Liver (tissue), 3 donors: Measurements from ENCODE around the gene RMND5A.
"Not testable (repeated sequence)": the region's sequence is repeated elsewhere in the genome, so short reads cannot be mapped to it uniquely, and the experiment has no call there.

Experiments
- CTCF ChIP-seq: fragments of 150-350 bp; IDR thresholded peaks from 2 replicates; pipeline ENCODE4 v1.5.1; 2017; ENCODE audit warnings: improper control_type of control experiment, low read depth, low read length; ENCODE audit not compliant: missing input control
- JUND ChIP-seq, 2 donors: IDR thresholded peaks; 2 replicates each; pipeline ENCODE4 v1.6.1; 2016; ENCODE audit warnings: antibody characterized with exemption in 2 of 2
- MAX ChIP-seq: IDR thresholded peaks from 2 replicates; pipeline ENCODE4 v1.6.1; 2016; ENCODE audit warnings: antibody characterized with exemption
- RXRA ChIP-seq, 2 donors: IDR thresholded peaks; 2 replicates each; pipeline ENCODE4 v1.6.1; 2017 to 2018; ENCODE audit warnings: antibody characterized with exemption in 2 of 2, mild to moderate bottlenecking in 1 of 2
- TAF1 ChIP-seq: conservative IDR thresholded peaks from 2 replicates; pipeline ENCODE4 v1.6.1; 2016; ENCODE audit warnings: antibody characterized with exemption, mild to moderate bottlenecking
- donor health status: healthy.
- donor health status: healthy.

GRCh38 chr2:86719637-86720539, at the start of gene RMND5A:
- TF ChIP-seq MAX: peak; percentile 19
- TF ChIP-seq CTCF; RXRA (IDR thresholded peaks at IDR 0.05); TAF1; JUND (IDR thresholded peaks at IDR 0.05): not testable (repeated sequence)
